Osteocyte (in vitro differentiated cells): ENCODE results near the gene GMDS. TPM values are rescaled to one million over a fixed set of nuclear protein-coding genes. Genes with fewer than 3 reads are reported as not detected.
A peak's percentile ranks its signal among the peaks of the same experiment; 100 is the strongest.

Experiments
- DNase-seq: peaks from one replicate; pipeline ENCODE4 v3.0.0; 2021; ENCODE audit warnings: mixed read lengths; ENCODE audit not compliant: unreplicated experiment; ENCODE audit errors: extremely low spot score
- H3K27ac Mint-ChIP-seq: one replicate; pipeline ENCODE4 v1.8.0; 2021; ENCODE audit warnings: mild to moderate bottlenecking, mixed read lengths; ENCODE audit not compliant: unreplicated experiment
- H3K27me3 Mint-ChIP-seq: one replicate; pipeline ENCODE4 v1.8.0; 2021; ENCODE audit warnings: mixed read lengths; ENCODE audit not compliant: unreplicated experiment
- H3K36me3 Mint-ChIP-seq: one replicate; pipeline ENCODE4 v1.8.0; 2021; ENCODE audit warnings: mixed read lengths; ENCODE audit not compliant: unreplicated experiment
- H3K4me1 Mint-ChIP-seq: one replicate; pipeline ENCODE4 v1.8.0; 2021; ENCODE audit warnings: mixed read lengths; ENCODE audit not compliant: unreplicated experiment
- H3K4me3 Mint-ChIP-seq: one replicate; pipeline ENCODE4 v1.8.0; 2021; ENCODE audit warnings: mild to moderate bottlenecking, moderate library complexity, mixed read lengths; ENCODE audit not compliant: unreplicated experiment
- H3K9me3 Mint-ChIP-seq: one replicate; pipeline ENCODE4 v1.8.0; 2021; ENCODE audit warnings: mixed read lengths; ENCODE audit not compliant: unreplicated experiment
- total RNA-seq: library from RNA; stranded (reverse); gene quantifications from 2 replicates; pipeline ENCODE4 v1.2.1, GENCODE V29; 2021
- TF ChIP-seq, protein P1 (sequence below): fragments of 200-600 bp; sonication (generic); IDR thresholded peaks from 2 replicates; pipeline ENCODE4 v1.5.0; 2021; ENCODE audit warnings: antibody characterized with exemption, mild to moderate bottlenecking, moderate library complexity

The GMDS gene
- total RNA-seq, 1 donor from 2014 or later, result 30.7 TPM

DNA sequence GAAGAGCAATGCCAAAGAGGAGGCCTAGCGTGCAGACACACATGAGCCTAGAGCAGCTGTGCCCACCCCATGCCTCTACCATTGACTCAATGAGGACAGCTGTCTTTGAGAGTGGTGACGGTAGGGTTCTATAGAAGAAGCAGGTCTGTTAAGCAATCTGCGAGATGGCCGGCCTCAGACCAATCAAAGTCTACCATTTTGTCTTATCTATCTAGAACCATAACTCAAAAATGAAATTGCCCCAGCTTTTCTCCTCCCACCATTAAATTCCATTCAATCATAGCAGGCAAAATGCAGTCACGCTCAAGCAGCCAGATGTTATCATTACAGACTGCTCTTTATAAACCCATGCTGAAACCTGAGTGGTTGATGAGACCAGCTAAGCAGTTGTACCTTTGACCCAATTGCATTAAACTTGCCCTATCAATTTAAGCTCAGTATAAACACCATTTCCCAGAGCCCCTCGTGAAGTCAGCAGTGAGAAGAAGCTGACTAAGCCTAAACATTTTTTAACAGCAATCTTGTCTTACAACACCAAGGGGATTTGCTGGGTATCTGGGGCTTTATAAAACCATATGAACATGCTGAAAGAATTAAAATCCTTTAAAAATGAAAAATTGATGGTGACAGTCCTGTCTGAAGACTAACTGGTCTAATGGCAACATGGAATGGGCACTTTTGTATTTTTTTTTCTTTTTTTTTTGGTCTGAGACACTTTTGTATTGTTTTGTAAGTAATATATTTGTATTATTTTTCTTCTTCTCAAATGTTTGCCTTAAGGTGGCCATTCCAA lies 578.2 kb downstream of the GMDS start:
- no peak for DNase-seq
- Mint-ChIP-seq H3K36me3 (no peaks in the 10 kb centered on the region), H3K9me3 (no peaks in the 10 kb centered on the region), H3K4me1 (peaks cover 41% of the 10 kb centered on the region), H3K4me3 (no peak overlapping the region), H3K27me3 (no peaks in the 10 kb centered on the region), H3K27ac (peak overlapping the region; percentile 16)
- TF ChIP-seq, protein P1, sequence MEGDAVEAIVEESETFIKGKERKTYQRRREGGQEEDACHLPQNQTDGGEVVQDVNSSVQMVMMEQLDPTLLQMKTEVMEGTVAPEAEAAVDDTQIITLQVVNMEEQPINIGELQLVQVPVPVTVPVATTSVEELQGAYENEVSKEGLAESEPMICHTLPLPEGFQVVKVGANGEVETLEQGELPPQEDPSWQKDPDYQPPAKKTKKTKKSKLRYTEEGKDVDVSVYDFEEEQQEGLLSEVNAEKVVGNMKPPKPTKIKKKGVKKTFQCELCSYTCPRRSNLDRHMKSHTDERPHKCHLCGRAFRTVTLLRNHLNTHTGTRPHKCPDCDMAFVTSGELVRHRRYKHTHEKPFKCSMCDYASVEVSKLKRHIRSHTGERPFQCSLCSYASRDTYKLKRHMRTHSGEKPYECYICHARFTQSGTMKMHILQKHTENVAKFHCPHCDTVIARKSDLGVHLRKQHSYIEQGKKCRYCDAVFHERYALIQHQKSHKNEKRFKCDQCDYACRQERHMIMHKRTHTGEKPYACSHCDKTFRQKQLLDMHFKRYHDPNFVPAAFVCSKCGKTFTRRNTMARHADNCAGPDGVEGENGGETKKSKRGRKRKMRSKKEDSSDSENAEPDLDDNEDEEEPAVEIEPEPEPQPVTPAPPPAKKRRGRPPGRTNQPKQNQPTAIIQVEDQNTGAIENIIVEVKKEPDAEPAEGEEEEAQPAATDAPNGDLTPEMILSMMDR, result no peak

DNA sequence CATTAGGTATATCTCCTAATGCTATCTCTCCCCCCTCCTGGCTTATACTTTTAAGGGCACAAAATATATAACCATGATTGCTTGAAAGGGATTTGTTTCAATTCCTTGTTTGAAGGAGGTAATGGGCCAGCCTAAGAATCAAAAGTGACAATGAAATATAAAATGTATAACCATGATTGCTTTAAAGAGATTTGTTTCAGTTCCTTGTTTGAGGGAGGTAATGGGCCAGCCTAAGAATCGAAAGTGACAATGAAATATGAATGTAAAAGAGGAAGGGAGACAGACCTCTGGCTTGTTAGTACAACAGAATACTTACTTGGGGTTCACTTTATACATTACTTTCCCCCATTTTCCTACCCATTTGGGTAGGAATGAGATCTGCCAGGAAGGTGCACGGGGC lies 580.2 kb downstream of the GMDS start:
- H3K27ac Mint-ChIP-seq, result no peak overlapping the region
- H3K4me1 Mint-ChIP-seq, result peaks cover 35% of the 10 kb centered on the region
- H3K36me3 Mint-ChIP-seq, result peaks cover 4% of the 10 kb centered on the region
- TF ChIP-seq, protein P1, result no peak
- H3K9me3 Mint-ChIP-seq, result no peaks in the 10 kb centered on the region
- DNase-seq, result no peak
- no peaks in the 10 kb centered on the region for H3K27me3 Mint-ChIP-seq
- no peak overlapping the region for H3K4me3 Mint-ChIP-seq

DNA sequence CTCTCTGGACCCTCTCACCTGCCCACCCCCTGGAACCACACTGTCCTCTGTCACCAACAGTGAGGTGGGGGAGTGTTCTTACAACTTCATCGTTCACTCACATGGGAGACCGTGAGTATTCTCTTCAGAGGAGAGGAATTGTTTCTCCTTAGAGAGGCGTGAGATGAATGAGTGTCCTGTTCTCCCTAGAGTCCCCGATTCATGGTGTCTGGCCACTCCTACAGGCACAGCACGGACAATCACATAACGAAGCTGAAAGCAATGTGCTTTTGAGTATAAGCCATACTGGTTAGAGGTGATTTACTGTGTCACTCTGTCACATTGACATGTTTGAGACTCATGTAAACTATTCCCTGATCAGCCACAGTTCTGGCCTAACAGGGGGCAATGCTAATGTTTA lies 581.1 kb downstream of the GMDS start:
- H3K27ac Mint-ChIP-seq, result no peak overlapping the region
- TF ChIP-seq, protein P1, result no peak
- H3K36me3 Mint-ChIP-seq, result peaks cover 6% of the 10 kb centered on the region
- H3K4me3 Mint-ChIP-seq, result no peak overlapping the region
- H3K4me1 Mint-ChIP-seq, result peaks cover 34% of the 10 kb centered on the region
- no peak for DNase-seq
- no peaks in the 10 kb centered on the region for H3K27me3 Mint-ChIP-seq
- no peaks in the 10 kb centered on the region for H3K9me3 Mint-ChIP-seq

DNA sequence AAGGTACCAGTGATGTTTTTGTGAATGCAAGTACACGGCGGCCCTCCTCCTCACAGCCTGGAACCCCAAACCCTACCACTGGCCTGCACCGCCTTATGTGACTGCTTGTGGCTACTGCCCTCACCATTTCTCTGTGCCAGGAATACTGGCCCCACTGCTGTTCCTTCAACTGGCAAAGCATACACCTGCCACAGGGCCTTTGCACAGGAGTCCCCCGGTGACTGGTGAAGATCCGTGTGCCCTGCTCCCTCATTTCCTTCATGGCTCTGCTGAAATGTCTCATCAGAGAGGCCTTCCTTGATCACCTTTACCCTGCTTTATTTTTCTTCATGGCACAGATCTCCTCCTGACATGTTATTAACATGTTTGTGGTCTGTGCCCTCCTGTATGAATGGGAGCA lies 581.9 kb downstream of the GMDS start:
- no peak for DNase-seq
- Mint-ChIP-seq H3K9me3 (no peaks in the 10 kb centered on the region), H3K4me1 (peaks cover 34% of the 10 kb centered on the region), H3K4me3 (no peak overlapping the region), H3K36me3 (peaks cover 8% of the 10 kb centered on the region), H3K27me3 (no peaks in the 10 kb centered on the region), H3K27ac (no peak overlapping the region)
- TF ChIP-seq, protein P1, result no peak

DNA sequence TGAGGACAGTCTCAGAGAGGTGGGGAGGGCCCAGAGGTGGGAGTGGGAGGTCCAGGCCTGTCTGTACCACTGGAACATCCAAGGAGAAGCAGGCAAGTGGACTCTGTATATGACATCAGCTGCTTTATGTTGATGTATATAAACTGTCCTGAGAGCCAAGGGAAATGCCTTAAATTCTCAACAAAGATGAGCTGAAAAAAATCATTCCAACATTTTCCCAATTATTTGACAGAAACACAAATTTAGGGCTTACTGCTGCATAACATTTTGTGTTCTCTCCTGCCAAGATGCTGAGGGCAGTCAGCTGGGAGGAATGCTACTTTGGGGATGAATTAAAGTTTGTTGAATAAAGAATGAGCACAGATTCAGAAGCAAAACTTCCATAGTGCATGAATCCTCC lies 582.9 kb downstream of the GMDS start:
- H3K36me3 Mint-ChIP-seq, result peaks cover 8% of the 10 kb centered on the region
- H3K27ac Mint-ChIP-seq, result peak overlapping the region; percentile 61
- DNase-seq, result no peak
- TF ChIP-seq, protein P1, result no peak
- no peaks in the 10 kb centered on the region for H3K27me3 Mint-ChIP-seq
- H3K4me1 Mint-ChIP-seq, result peaks cover 28% of the 10 kb centered on the region
- no peaks in the 10 kb centered on the region for H3K9me3 Mint-ChIP-seq
- H3K4me3 Mint-ChIP-seq, result no peak overlapping the region
